ENCODE results near the gene UTP25. TPM values are rescaled to one million over a fixed set of nuclear protein-coding genes. Genes with fewer than 3 reads are reported as not detected.

Gene UTP25
- total and polyA plus RNA-seq, 2 of the 4 experiments (the other 2 are of a cell fraction): 7.1 to 17.4 TPM

DNA sequence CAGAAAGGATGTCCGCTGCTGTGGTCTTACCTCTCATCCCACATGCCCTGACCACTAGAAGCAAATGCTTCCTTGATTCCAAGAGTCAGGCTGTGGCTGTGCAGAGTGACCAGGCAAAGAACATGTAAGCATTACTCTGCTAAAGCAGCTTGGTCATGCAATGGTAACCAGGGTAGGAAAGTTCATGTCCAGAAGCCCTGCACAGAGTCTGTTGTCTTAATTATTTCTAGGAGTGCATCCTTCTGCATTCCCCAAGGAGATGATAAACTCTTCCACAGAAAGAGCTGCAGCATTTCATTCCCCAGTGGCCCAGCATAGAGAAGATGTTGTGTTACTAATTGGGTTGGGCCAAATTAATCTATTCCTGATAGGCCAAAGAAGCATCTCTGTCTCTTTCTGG is 10.1 kb upstream of the UTP25 start:
- no peak overlapping the region for H4K91ac ChIP-seq (ENCODE audit: insufficient read depth, low read depth, low read length)
- H3K9me1 ChIP-seq (ENCODE audit: insufficient read depth, low read length): no peaks in the 10 kb centered on the region; the same call in 1 of the 2 replicates
- H3K18ac ChIP-seq (ENCODE audit: low read depth, low read length): no peak overlapping the region
- no peaks in the 10 kb centered on the region for H3K9me3 ChIP-seq (ENCODE audit: control insufficient read depth, insufficient read depth, low read length)
- no peak for ATAC-seq (ENCODE audit: low read depth)
- H3K23ac ChIP-seq (ENCODE audit: low read depth, low read length): no peak overlapping the region
- no peak overlapping the region for H3K4ac ChIP-seq (ENCODE audit: low read depth, low read length)
- H2BK20ac ChIP-seq (ENCODE audit: low read depth, low read length): no peak overlapping the region
- in situ Hi-C loops (cut with MboI; ENCODE audit: low sequenced_read_pairs): no loop called here
- POLR2A ChIA-PET (ENCODE audit: unreplicated experiment): no interaction called here
- H4K8ac ChIP-seq (ENCODE audit: low read depth in 2 of 2, low read length in 2 of 2): no peak overlapping the region
- H2BK120ac ChIP-seq (ENCODE audit: low read depth, low read length): no peak overlapping the region
- no peak overlapping the region for H3K14ac ChIP-seq (replicated peaks; ENCODE audit: low read depth, low read length)
- CTCF ChIA-PET: no interaction called here
- dilution Hi-C loops (cut with HindIII; ENCODE audit: low sequenced_read_pairs, unreplicated experiment): loop anchor here (25.0 kb wide), 1 partner anchor 170 kb away; no protein-coding TSS in a partner anchor
- H3K4me2 ChIP-seq (ENCODE audit: low read depth, low read length): no peak overlapping the region
- no peak overlapping the region for H2BK5ac ChIP-seq (ENCODE audit: low read depth, low read length, poor library complexity, severe bottlenecking)
- H3K4me1 ChIP-seq (ENCODE audit: control insufficient read depth, insufficient read depth, low read length): no peaks in the 10 kb centered on the region
- WGBS, 2 experiments (ENCODE audit: extremely low coverage in 2 of 2, insufficient read length in 1 of 2): no CpG with 5 or more reads among the region's 1 CpG
- TF ChIP-seq CTCF (conservative IDR thresholded peaks at IDR 0.05; ENCODE audit: low read depth, low read length): no peak
- TF ChIP-seq RCOR1 (IDR thresholded peaks at IDR 0.05; ENCODE audit: insufficient replicate concordance, low read length): no peak
- TF ChIP-seq MXI1 (IDR thresholded peaks at IDR 0.05; ENCODE audit: borderline replicate concordance, low read depth, low read length): no peak
- TF ChIP-seq RFX5 (IDR thresholded peaks at IDR 0.05; ENCODE audit: low read depth, low read length): no peak
- TF ChIP-seq RAD21 (IDR thresholded peaks at IDR 0.05; ENCODE audit: low read length): no peak
- TF ChIP-seq, protein P1, sequence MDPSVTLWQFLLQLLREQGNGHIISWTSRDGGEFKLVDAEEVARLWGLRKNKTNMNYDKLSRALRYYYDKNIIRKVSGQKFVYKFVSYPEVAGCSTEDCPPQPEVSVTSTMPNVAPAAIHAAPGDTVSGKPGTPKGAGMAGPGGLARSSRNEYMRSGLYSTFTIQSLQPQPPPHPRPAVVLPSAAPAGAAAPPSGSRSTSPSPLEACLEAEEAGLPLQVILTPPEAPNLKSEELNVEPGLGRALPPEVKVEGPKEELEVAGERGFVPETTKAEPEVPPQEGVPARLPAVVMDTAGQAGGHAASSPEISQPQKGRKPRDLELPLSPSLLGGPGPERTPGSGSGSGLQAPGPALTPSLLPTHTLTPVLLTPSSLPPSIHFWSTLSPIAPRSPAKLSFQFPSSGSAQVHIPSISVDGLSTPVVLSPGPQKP (IDR thresholded peaks at IDR 0.05; ENCODE audit: borderline replicate concordance, low read depth, low read length): no peak
- no peak for TF ChIP-seq BHLHE40 (IDR thresholded peaks at IDR 0.05; ENCODE audit: low read depth, low read length)
- no peak for TF ChIP-seq MAZ (IDR thresholded peaks at IDR 0.05; ENCODE audit: borderline replicate concordance, low read depth, low read length)
- TF ChIP-seq, protein P2, sequence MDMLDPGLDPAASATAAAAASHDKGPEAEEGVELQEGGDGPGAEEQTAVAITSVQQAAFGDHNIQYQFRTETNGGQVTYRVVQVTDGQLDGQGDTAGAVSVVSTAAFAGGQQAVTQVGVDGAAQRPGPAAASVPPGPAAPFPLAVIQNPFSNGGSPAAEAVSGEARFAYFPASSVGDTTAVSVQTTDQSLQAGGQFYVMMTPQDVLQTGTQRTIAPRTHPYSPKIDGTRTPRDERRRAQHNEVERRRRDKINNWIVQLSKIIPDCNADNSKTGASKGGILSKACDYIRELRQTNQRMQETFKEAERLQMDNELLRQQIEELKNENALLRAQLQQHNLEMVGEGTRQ (IDR thresholded peaks at IDR 0.05; ENCODE audit: low read depth, low read length): no peak
- TF ChIP-seq POLR2A (IDR thresholded peaks at IDR 0.05; ENCODE audit: low read depth, low read length): no peak
- no peak for TF ChIP-seq FOS (IDR thresholded peaks at IDR 0.05; ENCODE audit: low read depth, low read length)
- TF ChIP-seq SMC3 (IDR thresholded peaks at IDR 0.05; ENCODE audit: low read depth, low read length): no peak
- no peak for TF ChIP-seq CEBPB (IDR thresholded peaks at IDR 0.05; ENCODE audit: low read depth, low read length)
- no peak for TF ChIP-seq MAFK (IDR thresholded peaks at IDR 0.05; ENCODE audit: low read depth, low read length)
- TF ChIP-seq NFE2L2 (IDR thresholded peaks at IDR 0.05; ENCODE audit: low read depth, low read length): no peak
- no peak for TF ChIP-seq CHD1 (IDR thresholded peaks at IDR 0.05; ENCODE audit: low read depth, low read length)
- no peaks in the 10 kb centered on the region for H3K27me3 ChIP-seq (ENCODE audit: control insufficient read depth, insufficient read depth, low read length)
- no peak overlapping the region for H3K27ac ChIP-seq (ENCODE audit: insufficient read depth, low read length)
- no TSS peak for BruUV-seq (replicated peaks)
- no peak overlapping the region for H3K9ac ChIP-seq (ENCODE audit: low read depth, low read length)
- no peaks in the 10 kb centered on the region for H4K20me1 ChIP-seq (ENCODE audit: insufficient read depth, low read length)
- no peak overlapping the region for H2AFZ ChIP-seq (replicated peaks; ENCODE audit: low read length, poor library complexity)
- intact Hi-C loops (cut with micrococcal nuclease): no loop called here
- no peak for DNase-seq
- H3K36me3 ChIP-seq (ENCODE audit: control insufficient read depth, insufficient read depth, low read length): no peaks in the 10 kb centered on the region
- H2BK15ac ChIP-seq (ENCODE audit: low read depth, low read length): no peak overlapping the region
- no peak overlapping the region for H4K5ac ChIP-seq (ENCODE audit: low read depth, low read length)
- H2AK9ac ChIP-seq (replicated peaks; ENCODE audit: low read depth, low read length, poor library complexity): no peak overlapping the region
- no peak overlapping the region for H2AK5ac ChIP-seq (ENCODE audit: low read depth, low read length)
- no peak overlapping the region for H3K4me3 ChIP-seq (ENCODE audit: insufficient read depth, low read depth, low read length)
- H3K56ac ChIP-seq (ENCODE audit: extremely low read depth, insufficient read depth, low read length): no peak overlapping the region
- no peaks in the 10 kb centered on the region for H3K79me1 ChIP-seq (ENCODE audit: low read depth in 1 of 2, low read length in 2 of 2)
